MM.1S (cell line): ENCODE results near the gene USP32.

Experiments
- EZH2 ChIP-seq: fragments of 300-600 bp; sonication (generic); optimal IDR thresholded peaks from 2 replicates; pipeline ENCODE3; 2017; ENCODE audit warnings: low read depth, mild to moderate bottlenecking, antibody characterized with exemption, low read length, mixed read lengths
- EZH2phosphoT487 ChIP-seq: fragments of 300-600 bp; sonication (generic); IDR thresholded peaks from 2 replicates; pipeline ENCODE4 v1.6.1; 2018; ENCODE audit warnings: antibody characterized with exemption, low read length
- TF ChIP-seq, protein P1 (sequence below): fragments of 300-600 bp; sonication (generic); IDR thresholded peaks from 2 replicates; pipeline ENCODE4 v1.5.1; 2016; ENCODE audit warnings: antibody characterized with exemption, low read length, mixed read lengths

- TF ChIP-seq, protein P1, sequence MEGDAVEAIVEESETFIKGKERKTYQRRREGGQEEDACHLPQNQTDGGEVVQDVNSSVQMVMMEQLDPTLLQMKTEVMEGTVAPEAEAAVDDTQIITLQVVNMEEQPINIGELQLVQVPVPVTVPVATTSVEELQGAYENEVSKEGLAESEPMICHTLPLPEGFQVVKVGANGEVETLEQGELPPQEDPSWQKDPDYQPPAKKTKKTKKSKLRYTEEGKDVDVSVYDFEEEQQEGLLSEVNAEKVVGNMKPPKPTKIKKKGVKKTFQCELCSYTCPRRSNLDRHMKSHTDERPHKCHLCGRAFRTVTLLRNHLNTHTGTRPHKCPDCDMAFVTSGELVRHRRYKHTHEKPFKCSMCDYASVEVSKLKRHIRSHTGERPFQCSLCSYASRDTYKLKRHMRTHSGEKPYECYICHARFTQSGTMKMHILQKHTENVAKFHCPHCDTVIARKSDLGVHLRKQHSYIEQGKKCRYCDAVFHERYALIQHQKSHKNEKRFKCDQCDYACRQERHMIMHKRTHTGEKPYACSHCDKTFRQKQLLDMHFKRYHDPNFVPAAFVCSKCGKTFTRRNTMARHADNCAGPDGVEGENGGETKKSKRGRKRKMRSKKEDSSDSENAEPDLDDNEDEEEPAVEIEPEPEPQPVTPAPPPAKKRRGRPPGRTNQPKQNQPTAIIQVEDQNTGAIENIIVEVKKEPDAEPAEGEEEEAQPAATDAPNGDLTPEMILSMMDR = no peak
- TF ChIP-seq EZH2 (no peak), EZH2phosphoT487 (no peak)
These were observed 235.2 kb downstream of the USP32 start for GRCh38 chr17:60156746-60157145.
